Ovary (tissue), 3 donors: ENCODE data around the gene GRIA4.

Source experiments
- CTCF ChIP-seq, 3 donors: fragments of 450-650 bp in 2 of 3; fragments of 200-600 bp in 1 of 3; IDR thresholded peaks; one replicate each; pipeline versions ENCODE4 v1.5.1 to v1.8.0; 2016 to 2022; ENCODE audit warnings: antibody characterized with exemption in 3 of 3, mild to moderate bottlenecking in 1 of 3
- EP300 ChIP-seq: sonication (generic); formaldehyde crosslinking; IDR thresholded peaks from one replicate; pipeline ENCODE4 v1.6.1; 2017; ENCODE audit warnings: antibody characterized with exemption
- POLR2A ChIP-seq: fragments of 450-650 bp; IDR thresholded peaks from one replicate; pipeline ENCODE4 v1.6.1; 2017; ENCODE audit warnings: antibody characterized with exemption, mild to moderate bottlenecking, moderate library complexity
- donor health status: DM: no; HTN: no; CAD: no.

- TF ChIP-seq CTCF (IDR thresholded peaks at IDR 0.05) (no peak), POLR2A (no peak), EP300 (no peak)
These were observed 124.6 kb downstream of the GRIA4 start for GRCh38 chr11:105734426-105734825.
